BJ (cell line): Measurements from ENCODE around the gene CETP. TPM values are rescaled to one million over a fixed set of nuclear protein-coding genes. Genes with fewer than 3 reads are reported as not detected.
A peak's percentile ranks its signal among the peaks of the same experiment; 100 is the strongest.
"Not testable (repeated sequence)": the region's sequence is repeated elsewhere in the genome, so short reads cannot be mapped to it uniquely, and the experiment has no call there.

Source experiments
- CTCF ChIA-PET: fragments of 350-600 bp; formaldehyde crosslinking; extraction: SDS; loops from one replicate; lab custom pipeline; 2021; ENCODE audit warnings: antibody characterized with exemption, inconsistent platforms; lab: Yijun Ruan, JAX
- POLR2A ChIA-PET: fragments of 300-600 bp; sonication (Branson Sonifier 250); formaldehyde crosslinking; extraction: SDS; loops from one replicate; lab custom pipeline; 2021; ENCODE audit warnings: antibody characterized with exemption; lab: Charles Lee
- DNase-seq: peaks from one replicate; pipeline ENCODE4 v3.0.0-alpha.2; 2011; ENCODE audit warnings: low read depth
- H3K27me3 ChIP-seq: 2 replicates; pipeline ENCODE4 v1.6.0; 2011; ENCODE audit warnings: low read length; ENCODE audit not compliant: control insufficient read depth, insufficient read depth
- H3K36me3 ChIP-seq: 2 replicates; pipeline ENCODE4 v1.5.1; 2011; ENCODE audit warnings: low read length; ENCODE audit not compliant: control insufficient read depth, insufficient read depth
- H3K4me3 ChIP-seq: 2 replicates; pipeline ENCODE4 v1.5.1; 2011; ENCODE audit warnings: low read depth, mild to moderate bottlenecking, control low read depth, low read length
- CTCF ChIP-seq: IDR thresholded peaks from 2 replicates; pipeline ENCODE4 v1.5.1; 2011; ENCODE audit warnings: low read depth, mild to moderate bottlenecking, control low read depth, inconsistent platforms, low read length, moderate library complexity; ENCODE audit not compliant: insufficient read depth
- polyA plus RNA-seq: library from polyadenylated mRNA; depleted of rRNA; stranded (reverse); fragments of >200 nt; gene quantifications from 2 replicates; pipeline ENCODE4 v1.2.3, GENCODE V29; 2011

The CETP gene
- polyA plus RNA-seq, 1 experiment: 0.07 TPM

DNA sequence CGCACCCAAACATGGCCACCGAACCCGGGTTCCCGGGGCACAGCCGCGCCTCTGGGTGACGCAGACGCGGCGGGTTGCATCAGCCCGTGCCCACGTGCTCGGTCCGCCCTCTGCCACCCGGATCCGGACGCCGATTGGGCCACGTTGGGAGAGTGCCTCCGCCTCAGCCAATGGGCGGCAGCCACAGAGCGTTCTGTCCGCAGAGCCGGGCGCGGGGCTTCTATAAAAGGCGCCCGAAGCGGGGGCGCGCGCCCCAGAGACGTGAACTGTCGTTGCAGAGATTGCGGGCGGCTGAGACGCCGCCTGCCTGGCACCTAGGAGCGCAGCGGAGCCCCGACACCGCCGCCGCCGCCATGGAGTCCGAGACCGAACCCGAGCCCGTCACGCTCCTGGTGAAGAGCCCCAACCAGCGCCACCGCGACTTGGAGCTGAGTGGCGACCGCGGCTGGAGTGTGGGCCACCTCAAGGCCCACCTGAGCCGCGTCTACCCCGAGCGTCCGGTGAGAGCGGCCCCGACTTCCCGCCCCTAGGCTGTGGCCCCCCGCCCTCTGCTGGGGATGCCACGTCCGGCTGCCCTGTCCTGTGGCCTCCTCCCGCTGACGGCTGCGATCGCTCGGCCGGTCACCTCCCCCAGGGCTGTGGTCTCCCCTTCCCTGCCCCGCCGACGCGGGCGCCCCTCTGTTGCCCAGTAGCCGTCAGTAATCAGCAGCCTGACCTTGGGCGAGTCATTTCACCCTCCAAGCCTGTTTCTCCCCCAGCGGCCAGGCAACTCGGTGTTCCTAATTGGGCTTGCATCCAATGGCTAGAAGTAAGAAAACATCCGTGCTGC, 29.6 kb upstream of the CETP start, which contains the start of gene HERPUD1:
Gene HERPUD1 (plus strand): TSS at position 251 of the 829 bp plus-strand sequence. CDS start 103 bp downstream, at position 354.
- Histone ChIP-seq H3K36me3 (peaks cover 5% of the 10 kb centered on the region), H3K4me3 (peak within 1 kb of the TSS; percentile 100), H3K27me3 (no peaks in the 10 kb centered on the region)
- POLR2A ChIA-PET: interaction anchor here (0.6 to 1.2 kb wide), 10 partner anchors 12 to 107 kb away, joined by 3 to 16 read pairs (median 4); no protein-coding TSS in a partner anchor
- no peak for TF ChIP-seq CTCF
- CTCF ChIA-PET: interaction anchor here (1.0 to 1.6 kb wide), 5 partner anchors 12 to 59 kb away, joined by 3 to 5 read pairs (median 3); no protein-coding TSS in a partner anchor
- peak; percentile 80 for DNase-seq

GRCh38 chr16:56932721-56933619, 28.8 kb upstream of the CETP start:
- H3K27me3 ChIP-seq: no peaks in the 10 kb centered on the region
- no peak for DNase-seq
- CTCF ChIA-PET: interaction anchor here (0.8 to 2.0 kb wide), 6 partner anchors 12 to 140 kb away, joined by 3 to 7 read pairs (median 4); no protein-coding TSS in a partner anchor
- POLR2A ChIA-PET: interaction anchor here (0.6 to 1.2 kb wide), 2 partner anchors 20 to 108 kb away, joined by 3 to 4 read pairs; no protein-coding TSS in a partner anchor
- H3K4me3 ChIP-seq: peak overlapping the region; percentile 100
- no peak for TF ChIP-seq CTCF
- peaks cover 5% of the 10 kb centered on the region for H3K36me3 ChIP-seq

GRCh38 chr16:56933828-56934598, 27.7 kb upstream of the CETP start:
- no peaks in the 10 kb centered on the region for H3K27me3 ChIP-seq
- peak overlapping the region; percentile 100 for H3K4me3 ChIP-seq
- no peak for DNase-seq
- TF ChIP-seq CTCF: no peak
- POLR2A ChIA-PET: interaction anchor here (0.6 to 0.8 kb wide), 5 partner anchors 14 to 110 kb away, joined by 3 to 16 read pairs (median 4); no protein-coding TSS in a partner anchor
- CTCF ChIA-PET: interaction anchor here (1.0 to 2.0 kb wide), 4 partner anchors 11 to 141 kb away, joined by 3 to 7 read pairs (median 4); no protein-coding TSS in a partner anchor
- peaks cover 13% of the 10 kb centered on the region for H3K36me3 ChIP-seq

DNA sequence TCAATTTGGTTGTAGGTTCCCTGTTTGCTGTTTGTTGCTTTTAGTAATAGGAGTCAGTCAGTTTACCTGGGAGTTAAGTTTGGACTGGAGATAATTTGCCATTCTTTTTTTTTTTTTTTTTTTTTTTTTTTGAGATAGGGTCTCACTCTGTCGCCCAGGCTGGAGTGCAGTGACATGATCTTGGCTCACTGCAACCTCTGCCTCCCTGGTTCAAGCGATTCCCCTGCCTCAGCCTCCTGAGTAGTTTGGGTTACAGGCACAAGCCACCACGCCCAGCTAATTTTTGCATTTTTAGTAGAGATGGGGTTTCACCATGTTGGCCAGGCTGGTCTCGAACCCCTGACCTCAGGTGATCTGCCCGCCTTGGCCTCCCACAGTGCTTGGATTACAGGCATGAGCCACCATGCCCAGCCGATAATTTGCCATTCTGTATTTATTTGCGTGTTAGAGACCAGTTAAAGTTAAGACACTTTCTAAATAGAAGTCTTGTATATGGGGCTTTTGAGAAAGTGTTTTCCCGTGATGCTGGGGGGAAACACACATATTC, 27.1 kb upstream of the CETP start:
- Histone ChIP-seq H3K36me3 (peaks cover 15% of the 10 kb centered on the region), H3K4me3 (peak overlapping the region; percentile 100)
- ChIA-PET CTCF (interaction anchor here (1.0 to 2.0 kb wide), 2 partner anchors 111 to 141 kb away, joined by 3 to 6 read pairs; no protein-coding TSS in a partner anchor), POLR2A (interaction anchor here (0.7 to 0.8 kb wide), 3 partner anchors 24 to 54 kb away, joined by 4 to 16 read pairs (median 12); no protein-coding TSS in a partner anchor)
- DNase-seq, H3K27me3 ChIP-seq: not testable (repeated sequence)
